ENCODE measurements around the gene LMOD1.

DNA sequence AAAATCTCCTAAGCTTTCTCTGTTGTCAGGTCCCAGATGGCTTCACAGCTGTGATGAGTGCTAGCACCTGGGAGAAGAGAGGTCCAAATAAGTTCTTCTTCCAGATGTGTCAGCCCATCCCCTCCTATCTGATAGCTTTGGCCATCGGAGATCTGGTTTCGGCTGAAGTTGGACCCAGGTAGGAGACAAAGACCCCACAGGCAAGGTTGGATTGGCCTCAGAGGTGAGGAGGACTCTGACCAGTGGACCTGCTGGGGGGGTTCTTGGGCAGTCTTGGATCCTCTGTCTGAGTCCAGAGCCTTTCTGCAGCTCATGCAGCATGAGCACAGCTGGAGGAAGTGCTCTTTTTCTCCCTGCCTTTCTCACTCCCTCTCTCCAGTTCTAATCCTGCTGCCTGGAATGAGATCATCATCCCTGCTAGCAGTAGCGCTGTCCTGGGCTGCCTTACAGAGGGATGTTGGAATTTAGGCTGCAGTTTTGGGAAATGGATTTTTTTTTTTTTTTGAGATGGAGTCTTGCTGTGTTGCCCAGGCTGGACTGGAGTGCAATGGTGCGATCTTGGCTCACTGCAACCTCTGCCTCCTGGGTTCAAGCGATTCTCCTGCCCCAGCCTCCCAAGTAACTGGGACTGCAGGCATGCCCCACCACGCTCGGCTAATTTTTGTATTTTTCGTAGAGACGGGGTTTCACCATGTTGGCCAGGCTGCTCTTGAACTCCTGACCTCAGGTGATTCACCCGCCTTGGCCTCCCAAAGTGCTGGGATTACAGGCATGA lies 43.2 kb upstream of the LMOD1 start:
- TF ChIP-seq, protein P1, sequence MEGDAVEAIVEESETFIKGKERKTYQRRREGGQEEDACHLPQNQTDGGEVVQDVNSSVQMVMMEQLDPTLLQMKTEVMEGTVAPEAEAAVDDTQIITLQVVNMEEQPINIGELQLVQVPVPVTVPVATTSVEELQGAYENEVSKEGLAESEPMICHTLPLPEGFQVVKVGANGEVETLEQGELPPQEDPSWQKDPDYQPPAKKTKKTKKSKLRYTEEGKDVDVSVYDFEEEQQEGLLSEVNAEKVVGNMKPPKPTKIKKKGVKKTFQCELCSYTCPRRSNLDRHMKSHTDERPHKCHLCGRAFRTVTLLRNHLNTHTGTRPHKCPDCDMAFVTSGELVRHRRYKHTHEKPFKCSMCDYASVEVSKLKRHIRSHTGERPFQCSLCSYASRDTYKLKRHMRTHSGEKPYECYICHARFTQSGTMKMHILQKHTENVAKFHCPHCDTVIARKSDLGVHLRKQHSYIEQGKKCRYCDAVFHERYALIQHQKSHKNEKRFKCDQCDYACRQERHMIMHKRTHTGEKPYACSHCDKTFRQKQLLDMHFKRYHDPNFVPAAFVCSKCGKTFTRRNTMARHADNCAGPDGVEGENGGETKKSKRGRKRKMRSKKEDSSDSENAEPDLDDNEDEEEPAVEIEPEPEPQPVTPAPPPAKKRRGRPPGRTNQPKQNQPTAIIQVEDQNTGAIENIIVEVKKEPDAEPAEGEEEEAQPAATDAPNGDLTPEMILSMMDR (IDR thresholded peaks at IDR 0.05; ENCODE audit: control extremely low read depth in 1 of 3, insufficient read depth in 1 of 3, low read depth in 1 of 3, low read length in 3 of 3): no peak
- TF ChIP-seq EP300 (IDR thresholded peaks at IDR 0.05; ENCODE audit: borderline replicate concordance in 1 of 2, low read depth in 2 of 2, low read length in 2 of 2): no peak
- no peak for TF ChIP-seq SP2 (IDR thresholded peaks at IDR 0.05; ENCODE audit: low read length)
- no peak for TF ChIP-seq RAD21 (IDR thresholded peaks at IDR 0.05 in 1 of 2, conservative IDR thresholded peaks at IDR 0.05 in 1 of 2; ENCODE audit: low read depth in 2 of 2, low read length in 2 of 2)
